Stomach smooth muscle (tissue), 2 donors: ENCODE measurements around the gene SIRPA.

Experiments
- H3K27ac ChIP-seq: one replicate; pipeline ENCODE4 v1.7.0; 2013; ENCODE audit warnings: mild to moderate bottlenecking, low read length, inconsistent platforms
- H3K27me3 ChIP-seq, 2 donors: one replicate each; pipeline ENCODE4 v1.7.0; 2013; ENCODE audit warnings: low read length in 2 of 2; ENCODE audit not compliant: insufficient read depth in 2 of 2, control insufficient read depth in 1 of 2
- H3K36me3 ChIP-seq, 2 donors: one replicate each; pipeline ENCODE4 v1.7.0; 2013; ENCODE audit warnings: low read length in 2 of 2; ENCODE audit not compliant: control insufficient read depth in 2 of 2, insufficient read depth in 2 of 2
- H3K4me1 ChIP-seq: one replicate; pipeline ENCODE4 v1.7.0; 2013; ENCODE audit warnings: low read length; ENCODE audit not compliant: control insufficient read depth, insufficient read depth
- H3K4me3 ChIP-seq, 2 donors: one replicate each; pipeline ENCODE4 v1.7.0; 2013; ENCODE audit warnings: low read length in 2 of 2
- H3K9ac ChIP-seq, 2 donors: one replicate each; pipeline ENCODE4 v1.7.0; 2013; ENCODE audit warnings: low read length in 2 of 2, mild to moderate bottlenecking in 1 of 2
- H3K9me3 ChIP-seq, 2 donors: one replicate each; pipeline ENCODE4 v1.7.0; 2013; ENCODE audit warnings: low read length in 2 of 2; ENCODE audit not compliant: control insufficient read depth in 2 of 2
- donor health status: healthy.
- donor health status: Pancreatic carcinoma.

Gene SIRPA

DNA sequence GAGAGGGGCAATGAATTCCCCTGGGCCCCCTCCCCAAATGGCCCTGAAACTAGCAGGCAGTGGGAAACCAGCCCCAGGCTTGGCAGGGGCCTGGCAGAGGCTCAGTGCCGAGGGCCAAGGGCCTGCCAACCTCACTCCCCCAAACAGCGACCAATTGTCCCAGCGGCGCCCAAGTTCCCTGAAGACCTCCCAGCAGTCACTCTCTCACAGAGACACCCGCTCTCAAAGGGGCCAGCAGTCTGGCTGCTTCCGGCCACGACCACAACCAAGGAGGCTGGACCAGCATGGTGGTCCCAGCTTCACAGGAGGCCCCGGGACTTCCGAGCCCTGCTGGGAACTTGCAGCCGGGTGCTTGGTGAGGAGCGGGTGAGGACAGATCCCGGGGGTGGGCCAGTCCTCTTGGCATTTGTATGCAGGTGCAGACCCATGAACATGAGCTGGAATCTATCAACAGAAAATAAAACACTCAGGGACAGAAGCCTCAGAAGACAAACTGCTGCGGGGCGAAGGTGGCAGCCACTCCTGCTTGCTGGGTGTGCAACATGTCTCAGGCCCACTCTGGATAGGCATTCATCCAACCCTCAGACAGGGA, 17.5 kb upstream of the SIRPA start:
- Histone ChIP-seq H3K9me3 (no peaks in the 10 kb centered on the region), H3K4me1 (peaks cover 9% of the 10 kb centered on the region), H3K4me3 (no peak overlapping the region), H3K36me3 (no peaks in the 10 kb centered on the region), H3K27ac (no peak overlapping the region), H3K9ac (no peak overlapping the region), H3K27me3 (peaks cover 13 to 24% of the 10 kb centered on the region in 2 donors)

DNA sequence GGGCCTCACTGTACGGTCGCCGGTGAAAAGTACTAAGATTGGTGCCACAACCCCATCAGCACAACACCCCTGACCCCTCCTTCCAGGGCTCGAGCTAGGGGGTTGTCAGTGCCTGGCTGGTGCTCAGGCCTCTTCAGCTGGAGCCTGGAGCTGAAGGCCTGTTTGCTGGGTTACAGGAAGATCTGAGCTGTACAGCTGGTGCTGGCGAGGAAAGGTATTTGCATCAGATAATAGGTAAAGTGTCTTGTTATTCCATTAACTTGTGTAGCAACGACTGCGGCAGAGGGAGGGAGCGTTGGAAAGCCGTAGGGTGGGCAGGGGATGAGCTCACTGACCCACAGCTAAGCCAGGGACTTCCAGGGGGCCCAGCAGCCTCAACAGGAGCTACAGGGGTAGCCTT, 15.8 kb upstream of the SIRPA start:
- Histone ChIP-seq H3K9me3 (no peaks in the 10 kb centered on the region), H3K27ac (no peak overlapping the region), H3K27me3 (peaks cover 13 to 27% of the 10 kb centered on the region in 2 donors), H3K4me1 (peaks cover 14% of the 10 kb centered on the region), H3K4me3 (no peak overlapping the region), H3K36me3 (no peaks in the 10 kb centered on the region), H3K9ac (no peak overlapping the region)

DNA sequence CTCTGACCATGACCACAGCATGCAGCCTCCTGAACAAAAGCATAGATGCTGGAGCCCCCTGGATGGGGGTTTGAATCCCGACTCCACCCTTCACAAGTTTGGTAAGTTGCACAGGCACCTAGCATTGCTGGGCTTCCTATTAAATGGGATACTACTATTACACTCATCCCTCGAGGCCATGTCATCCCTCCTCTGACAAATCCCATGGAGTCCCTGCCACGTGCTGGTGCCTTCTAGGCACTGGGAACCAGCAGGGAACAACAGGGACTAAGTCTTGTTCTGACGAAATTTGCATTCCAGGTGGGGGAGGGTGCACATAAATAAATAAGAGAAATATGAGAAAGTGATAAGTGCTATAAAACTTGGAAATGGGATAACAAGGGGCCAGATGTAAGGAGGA, 15.3 kb upstream of the SIRPA start:
- Histone ChIP-seq H3K4me3 (no peak overlapping the region), H3K27ac (no peak overlapping the region), H3K27me3 (peaks cover 13 to 27% of the 10 kb centered on the region in 2 donors), H3K9me3 (no peaks in the 10 kb centered on the region), H3K36me3 (no peaks in the 10 kb centered on the region), H3K4me1 (peaks cover 14% of the 10 kb centered on the region), H3K9ac (no peak overlapping the region)

DNA sequence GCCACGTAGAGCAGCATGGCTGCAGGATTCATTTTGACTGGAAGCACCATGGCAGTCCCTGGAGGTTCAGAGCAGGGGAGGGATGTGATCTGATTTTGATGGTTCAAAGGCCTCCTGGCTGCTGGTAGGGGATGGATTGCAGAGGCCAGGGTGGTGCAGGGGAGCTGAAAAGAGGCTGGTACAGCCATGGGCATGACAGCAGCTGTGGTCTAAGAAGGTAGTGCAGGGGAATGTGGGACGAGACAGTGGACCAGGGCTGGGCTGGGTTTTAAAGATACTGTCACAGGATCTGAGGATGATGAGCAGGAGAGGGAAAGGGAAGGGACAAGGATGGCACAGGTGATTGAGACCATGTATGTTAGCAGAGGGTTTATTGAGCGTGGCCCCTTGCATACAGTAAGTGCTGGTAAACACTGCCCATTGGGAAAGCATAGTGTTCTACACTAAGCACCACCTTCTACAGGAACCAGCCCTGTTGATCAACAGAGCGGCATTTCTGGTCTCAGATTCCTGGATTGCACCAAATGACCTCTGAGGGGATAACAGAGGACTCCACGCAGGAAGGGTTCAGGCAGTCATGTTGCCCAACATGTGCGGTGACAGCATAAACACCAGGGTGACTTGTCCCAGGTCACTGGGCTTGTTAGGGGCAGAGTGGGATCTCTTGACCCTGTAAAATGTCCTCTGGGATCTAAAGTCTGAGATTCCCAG, 14.5 kb upstream of the SIRPA start:
- Histone ChIP-seq H3K9ac (no peak overlapping the region), H3K36me3 (no peaks in the 10 kb centered on the region), H3K9me3 (no peaks in the 10 kb centered on the region), H3K27me3 (peaks cover 13 to 24% of the 10 kb centered on the region in 2 donors), H3K4me3 (no peak overlapping the region), H3K27ac (no peak overlapping the region), H3K4me1 (peaks cover 14% of the 10 kb centered on the region)

DNA sequence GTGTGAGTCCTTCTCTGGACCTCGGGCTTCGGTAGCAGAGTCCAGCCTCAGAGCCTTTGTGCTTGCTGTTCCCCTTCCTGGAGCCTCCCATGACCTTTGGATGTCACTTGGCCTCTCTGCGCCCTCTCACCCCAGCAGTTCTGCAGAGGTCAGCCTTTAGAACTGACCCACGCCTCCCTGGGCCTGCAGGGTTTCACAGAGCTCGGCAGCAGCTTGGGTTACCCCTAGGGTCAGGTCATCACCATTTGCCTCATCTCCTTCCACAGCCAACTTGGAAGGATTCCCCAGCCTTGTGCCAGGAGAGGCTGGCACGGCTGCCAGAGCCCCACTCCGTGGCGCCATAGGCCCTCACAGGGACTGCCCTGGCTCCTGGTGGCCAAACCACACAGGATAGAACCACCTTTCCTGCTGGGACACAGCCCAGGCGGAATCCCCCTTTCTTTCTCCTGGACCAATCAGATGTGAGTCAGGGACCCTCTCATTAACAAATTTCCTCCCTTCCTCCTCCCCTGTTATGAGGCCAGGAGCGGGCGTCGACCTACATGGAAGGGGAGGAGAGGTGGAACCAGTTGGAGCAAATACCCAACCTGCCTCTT, 13.9 kb upstream of the SIRPA start:
- Histone ChIP-seq H3K4me3 (no peak overlapping the region), H3K27ac (no peak overlapping the region)

DNA sequence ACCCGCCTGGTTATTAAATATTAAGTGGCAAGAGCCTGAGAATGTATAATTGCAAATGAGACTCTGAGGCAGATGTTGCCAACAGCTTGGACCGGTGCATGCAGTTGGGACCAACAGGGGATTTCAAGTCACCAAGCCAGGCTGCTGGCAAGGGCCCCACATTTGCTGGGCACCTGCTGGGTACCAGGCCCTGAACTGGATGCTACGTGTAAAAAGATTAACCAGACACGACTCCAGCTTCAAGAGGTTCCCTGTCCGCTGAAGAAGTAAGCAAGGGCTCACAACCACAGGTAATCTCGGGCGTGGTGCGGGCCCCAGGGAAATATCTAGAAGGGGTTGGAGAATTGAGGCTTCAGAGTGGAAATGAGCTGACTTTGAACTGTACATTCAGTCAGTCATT, 13.2 kb upstream of the SIRPA start:
- Histone ChIP-seq H3K4me1 (peaks cover 19% of the 10 kb centered on the region), H3K27me3 (peaks cover 13 to 22% of the 10 kb centered on the region in 2 donors), H3K27ac (no peak overlapping the region), H3K9me3 (no peaks in the 10 kb centered on the region), H3K36me3 (no peaks in the 10 kb centered on the region), H3K9ac (no peak overlapping the region), H3K4me3 (no peak overlapping the region)

More for the DNA sequence above, 13.9 kb upstream of the SIRPA start:
- H3K36me3 ChIP-seq: no peaks in the 10 kb centered on the region
- no peaks in the 10 kb centered on the region for H3K9me3 ChIP-seq
- peaks cover 14% of the 10 kb centered on the region for H3K4me1 ChIP-seq
- H3K27me3 ChIP-seq: peaks cover 13 to 24% of the 10 kb centered on the region in 2 donors
- H3K9ac ChIP-seq: no peak overlapping the region

DNA sequence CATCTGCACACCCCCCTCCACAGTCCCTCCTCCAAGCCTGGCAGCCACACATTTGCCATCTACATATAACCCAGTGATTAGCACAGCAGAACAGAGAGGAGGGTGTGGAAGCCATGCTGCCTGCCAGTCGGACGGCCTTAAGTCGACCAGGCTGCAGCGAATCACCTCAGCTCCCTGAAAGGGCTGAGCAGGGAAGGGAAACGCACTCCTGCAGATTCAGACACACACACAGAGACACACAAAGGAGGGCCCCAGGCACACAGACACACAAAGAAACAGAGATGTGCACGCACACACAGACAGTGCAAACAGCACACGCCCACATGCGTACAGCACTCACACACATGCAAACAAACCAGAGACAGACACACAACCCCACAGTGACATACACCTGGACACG, 11.2 kb upstream of the SIRPA start:
- peaks cover 0 to 13% of the 10 kb centered on the region in 2 donors for H3K27me3 ChIP-seq
- H3K36me3 ChIP-seq: no peaks in the 10 kb centered on the region
- H3K27ac ChIP-seq: no peak overlapping the region
- no peaks in the 10 kb centered on the region for H3K9me3 ChIP-seq
- H3K4me1 ChIP-seq: peaks cover 20% of the 10 kb centered on the region
- H3K9ac ChIP-seq: no peak overlapping the region
- no peak overlapping the region for H3K4me3 ChIP-seq

DNA sequence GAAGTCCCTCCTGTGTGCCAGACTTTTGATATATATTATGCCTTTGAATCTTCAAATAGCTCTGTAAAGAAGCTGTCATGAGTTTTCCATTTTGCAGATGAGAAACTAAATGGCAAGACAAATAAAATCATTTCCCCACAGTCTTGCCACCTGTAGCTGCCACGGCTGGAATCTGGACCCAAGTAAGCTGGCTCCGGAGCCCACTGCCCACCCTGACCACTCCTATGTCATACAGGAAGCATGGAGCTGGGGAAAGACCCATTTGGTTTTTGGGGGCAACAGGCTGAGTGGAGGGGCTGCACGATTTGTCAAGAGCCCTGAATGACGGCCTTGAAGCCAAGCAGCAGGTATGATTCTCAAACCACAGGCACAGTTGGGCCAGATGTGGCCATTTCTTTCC, 10.0 kb upstream of the SIRPA start:
- Histone ChIP-seq H3K27me3 (peaks cover 0 to 9% of the 10 kb centered on the region in 2 donors), H3K9me3 (no peaks in the 10 kb centered on the region), H3K4me3 (no peak overlapping the region), H3K27ac (no peak overlapping the region), H3K9ac (no peak overlapping the region), H3K4me1 (peaks cover 20% of the 10 kb centered on the region), H3K36me3 (no peaks in the 10 kb centered on the region)

DNA sequence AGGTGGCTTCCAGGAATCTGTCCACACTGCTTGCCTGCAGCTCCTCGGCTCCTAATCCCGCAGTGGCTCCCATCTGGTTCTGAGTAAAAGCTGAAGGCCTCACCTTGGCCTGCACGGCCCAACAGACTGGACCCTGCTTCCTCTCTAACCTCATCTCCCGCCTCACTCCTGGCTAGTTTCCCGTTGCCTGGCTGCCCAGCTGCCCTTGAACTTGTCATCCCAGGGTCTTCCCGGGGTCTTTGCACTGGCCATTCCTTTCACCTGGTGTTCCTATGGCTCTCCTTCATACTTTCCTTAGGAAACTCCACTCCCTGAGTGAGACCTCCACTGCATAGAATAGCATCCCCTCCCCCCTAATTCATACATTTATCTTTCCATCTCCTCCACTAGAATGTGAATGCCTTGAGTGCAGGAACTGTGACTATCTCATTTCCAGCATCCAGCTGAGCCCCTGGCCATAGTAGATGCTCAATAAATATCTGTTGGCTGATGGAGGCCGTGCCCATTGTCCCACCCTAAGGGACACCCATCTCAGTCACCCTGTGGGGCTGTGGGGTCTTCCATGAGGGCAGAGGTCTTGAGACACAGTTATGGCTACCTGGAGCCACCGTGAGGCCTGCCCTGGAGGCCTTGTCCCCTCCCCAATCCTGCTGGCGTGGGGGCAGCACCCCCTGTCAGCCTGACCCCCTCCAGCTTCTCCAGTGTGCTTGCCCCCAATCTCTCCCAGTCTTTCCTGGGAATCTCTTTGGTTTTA, 9.1 kb upstream of the SIRPA start:
- Histone ChIP-seq H3K9me3 (no peaks in the 10 kb centered on the region), H3K4me1 (peaks cover 19% of the 10 kb centered on the region), H3K27me3 (peaks cover 0 to 8% of the 10 kb centered on the region in 2 donors), H3K27ac (no peak overlapping the region), H3K9ac (no peak overlapping the region), H3K4me3 (no peak overlapping the region), H3K36me3 (no peaks in the 10 kb centered on the region)

DNA sequence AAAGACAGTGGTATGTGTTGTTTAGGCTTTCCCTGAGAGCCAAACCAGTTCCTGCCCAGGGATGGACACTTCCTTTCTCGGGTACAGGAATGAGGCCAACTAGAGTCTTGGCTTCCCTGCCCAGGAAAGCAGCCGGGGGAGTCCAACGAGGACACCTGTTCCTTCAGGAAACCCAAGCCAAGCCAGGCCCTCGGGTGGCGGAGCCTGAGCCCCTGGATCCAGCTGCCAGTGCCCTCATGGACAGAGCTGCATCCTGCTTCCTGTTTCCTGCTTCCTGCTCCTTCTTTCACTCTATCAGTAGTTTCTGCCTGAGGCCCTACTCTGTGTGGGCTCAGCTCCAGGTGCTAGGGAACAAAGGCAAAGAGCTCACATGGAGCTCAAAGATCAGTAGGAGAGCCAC, 7.9 kb upstream of the SIRPA start:
- no peak overlapping the region for H3K9ac ChIP-seq
- no peaks in the 10 kb centered on the region for H3K9me3 ChIP-seq
- peaks cover 0 to 8% of the 10 kb centered on the region in 2 donors for H3K27me3 ChIP-seq
- H3K27ac ChIP-seq: no peak overlapping the region
- no peak overlapping the region for H3K4me3 ChIP-seq
- peaks cover 14% of the 10 kb centered on the region for H3K4me1 ChIP-seq
- H3K36me3 ChIP-seq: no peaks in the 10 kb centered on the region
